GM23338 (cell line): ENCODE data around the gene CPTP. TPM values are rescaled to one million over a fixed set of nuclear protein-coding genes. Genes with fewer than 3 reads are reported as not detected.

ENCODE experiments used
- ATAC-seq: fragments of 200-7000 bp; cut with Tn5 transposase; 3 replicates; pipeline ENCODE4 v1.9.1; 2020
- DNase-seq: peaks from one replicate; pipeline ENCODE4 v3.0.0-alpha.2; 2015; ENCODE audit warnings: low spot score
- H2AFZ ChIP-seq: fragments of 200-600 bp; sonication (generic); 2 replicates; pipeline ENCODE4 v1.8.0; 2016; ENCODE audit warnings: antibody characterized with exemption, mild to moderate bottlenecking, moderate library complexity
- H3F3A ChIP-seq: fragments of 200-600 bp; sonication (generic); replicated peaks from 2 replicates; pipeline ENCODE4 v1.8.0; 2017; ENCODE audit warnings: antibody characterized with exemption, mixed run types, low read depth
- H3K27ac ChIP-seq: fragments of 200-600 bp; sonication (generic); 2 replicates; pipeline ENCODE4 v1.6.1; 2016; ENCODE audit warnings: low read depth
- H3K27me3 ChIP-seq: fragments of 200-600 bp; sonication (generic); 2 replicates; pipeline ENCODE4 v1.8.0; 2016; ENCODE audit warnings: mild to moderate bottlenecking, mixed run types, moderate library complexity; ENCODE audit not compliant: insufficient read depth
- H3K36me3 ChIP-seq: fragments of 200-600 bp; sonication (generic); 2 replicates; pipeline ENCODE4 v1.8.0; 2016; ENCODE audit warnings: mild to moderate bottlenecking; ENCODE audit not compliant: insufficient read depth
- H3K4me1 ChIP-seq: fragments of 200-600 bp; sonication (generic); 2 replicates; pipeline ENCODE4 v1.8.0; 2016; ENCODE audit warnings: mild to moderate bottlenecking, moderate library complexity; ENCODE audit not compliant: insufficient read depth
- H3K4me2 ChIP-seq: fragments of 200-600 bp; sonication (generic); 2 replicates; pipeline ENCODE4 v1.7.1; 2017; ENCODE audit warnings: mixed run types
- H3K4me3 ChIP-seq: fragments of 200-600 bp; sonication (generic); 2 replicates; pipeline ENCODE4 v1.6.1; 2016; ENCODE audit warnings: mixed run types
- H3K79me2 ChIP-seq: fragments of 200-600 bp; sonication (generic); replicated peaks from 2 replicates; pipeline ENCODE4 v1.8.0; 2017; ENCODE audit warnings: mild to moderate bottlenecking; ENCODE audit not compliant: insufficient read depth
- H3K9me2 ChIP-seq: fragments of 200-600 bp; sonication (generic); 2 replicates; pipeline ENCODE4 v1.8.0; 2017; ENCODE audit not compliant: insufficient read depth
- H4K20me1 ChIP-seq: fragments of 200-600 bp; sonication (generic); replicated peaks from 2 replicates; pipeline ENCODE4 v1.8.0; 2017; ENCODE audit warnings: mild to moderate bottlenecking; ENCODE audit not compliant: insufficient read depth
- H3K27ac Mint-ChIP-seq: 2 replicates; pipeline ENCODE4 v1.8.0; 2020; ENCODE audit warnings: inconsistent platforms, mild to moderate bottlenecking, moderate library complexity, mixed read lengths
- H3K27me3 Mint-ChIP-seq: 3 replicates; pipeline ENCODE4 v1.8.0; 2022; ENCODE audit warnings: low read depth, mild to moderate bottlenecking, moderate library complexity, mixed read lengths, inconsistent platforms; ENCODE audit not compliant: insufficient read depth, poor library complexity
- H3K36me3 Mint-ChIP-seq: 3 replicates; pipeline ENCODE4 v1.8.0; 2021; ENCODE audit warnings: low read depth, mild to moderate bottlenecking, inconsistent platforms, moderate library complexity, mixed read lengths
- H3K4me1 Mint-ChIP-seq: 3 replicates; pipeline ENCODE4 v1.8.0; 2020; ENCODE audit warnings: mild to moderate bottlenecking, inconsistent platforms, mixed read lengths
- H3K4me3 Mint-ChIP-seq: 3 replicates; pipeline ENCODE4 v1.8.0; 2021; ENCODE audit warnings: moderate library complexity, mild to moderate bottlenecking, inconsistent platforms, mixed read lengths
- H3K9me3 Mint-ChIP-seq: 3 replicates; pipeline ENCODE4 v1.8.0; 2020; ENCODE audit warnings: moderate library complexity, mild to moderate bottlenecking, inconsistent platforms, mixed read lengths
- CREB1 ChIP-seq: fragments of 250-450 bp; sonication (Bioruptor Pico); IDR thresholded peaks from 2 replicates; pipeline ENCODE4 v1.5.0; 2020; ENCODE audit warnings: low read depth, mild to moderate bottlenecking, moderate library complexity
- EZH2 ChIP-seq: fragments of 200-600 bp; sonication (generic); IDR thresholded peaks from one replicate; pipeline ENCODE4 v1.8.0; 2017; ENCODE audit warnings: antibody characterized with exemption, mild to moderate bottlenecking, low read depth; ENCODE audit not compliant: unreplicated experiment
- EZH2phosphoT487 ChIP-seq: fragments of 200-600 bp; sonication (generic); IDR thresholded peaks from one replicate; pipeline ENCODE4 v1.8.1; 2018; ENCODE audit warnings: antibody characterized with exemption; ENCODE audit not compliant: unreplicated experiment
- JUNB ChIP-seq: IDR thresholded peaks from one replicate; pipeline ENCODE4 v1.6.1; 2016; ENCODE audit warnings: antibody characterized with exemption; ENCODE audit not compliant: unreplicated experiment
- NANOG ChIP-seq: IDR thresholded peaks from 2 replicates; pipeline ENCODE4 v1.6.1; 2016; ENCODE audit warnings: antibody characterized with exemption, borderline replicate concordance
- REST ChIP-seq: IDR thresholded peaks from one replicate; pipeline ENCODE4 v1.6.1; 2018; ENCODE audit warnings: antibody characterized with exemption; ENCODE audit not compliant: unreplicated experiment
- STAT1 ChIP-seq: IDR thresholded peaks from one replicate; pipeline ENCODE4 v1.6.1; 2016; ENCODE audit warnings: antibody characterized with exemption; ENCODE audit not compliant: unreplicated experiment
- ZNF114 ChIP-seq: fragments of 250-450 bp; sonication (Bioruptor Pico); IDR thresholded peaks from 2 replicates; pipeline ENCODE4 v1.5.0; 2020; ENCODE audit warnings: mild to moderate bottlenecking, moderate library complexity
- ZNF331 ChIP-seq: fragments of 250-450 bp; sonication (Bioruptor Pico); IDR thresholded peaks from 2 replicates; pipeline ENCODE4 v1.5.0; 2020; ENCODE audit warnings: low read depth, mild to moderate bottlenecking, moderate library complexity
- polyA plus RNA-seq: library from polyadenylated mRNA; unstranded; fragments of >200 nt; fragmentation: Nextera tagmentation; extraction: Ambion mirVana; gene quantifications from 2 replicates; pipeline ENCODE4 v1.2.1, GENCODE V29; 2016
- total RNA-seq: library from RNA; depleted of rRNA; stranded (reverse); fragments of >200 nt; shearing (Covaris generic); gene quantifications from 2 replicates; pipeline ENCODE4 v1.2.3, GENCODE V29; 2014
- TF ChIP-seq, protein P1 (sequence below), 2 experiments: fragments of 200-600 bp in 1 of 2; sonication (generic) in 1 of 2; conservative IDR thresholded peaks; 2 replicates each; pipeline versions ENCODE4 v1.5.1 to v1.6.1; 2016 to 2017; ENCODE audit warnings: antibody characterized with exemption in 2 of 2, low read depth in 2 of 2, mild to moderate bottlenecking in 2 of 2, moderate library complexity in 1 of 2
- TF ChIP-seq, protein P2 (sequence below): IDR thresholded peaks from 2 replicates; pipeline ENCODE4 v1.6.1; 2016; ENCODE audit warnings: antibody characterized with exemption

The CPTP gene
- total and polyA plus RNA-seq, 2 experiments from 2014 or later, result 8.1 to 13.5 TPM

DNA sequence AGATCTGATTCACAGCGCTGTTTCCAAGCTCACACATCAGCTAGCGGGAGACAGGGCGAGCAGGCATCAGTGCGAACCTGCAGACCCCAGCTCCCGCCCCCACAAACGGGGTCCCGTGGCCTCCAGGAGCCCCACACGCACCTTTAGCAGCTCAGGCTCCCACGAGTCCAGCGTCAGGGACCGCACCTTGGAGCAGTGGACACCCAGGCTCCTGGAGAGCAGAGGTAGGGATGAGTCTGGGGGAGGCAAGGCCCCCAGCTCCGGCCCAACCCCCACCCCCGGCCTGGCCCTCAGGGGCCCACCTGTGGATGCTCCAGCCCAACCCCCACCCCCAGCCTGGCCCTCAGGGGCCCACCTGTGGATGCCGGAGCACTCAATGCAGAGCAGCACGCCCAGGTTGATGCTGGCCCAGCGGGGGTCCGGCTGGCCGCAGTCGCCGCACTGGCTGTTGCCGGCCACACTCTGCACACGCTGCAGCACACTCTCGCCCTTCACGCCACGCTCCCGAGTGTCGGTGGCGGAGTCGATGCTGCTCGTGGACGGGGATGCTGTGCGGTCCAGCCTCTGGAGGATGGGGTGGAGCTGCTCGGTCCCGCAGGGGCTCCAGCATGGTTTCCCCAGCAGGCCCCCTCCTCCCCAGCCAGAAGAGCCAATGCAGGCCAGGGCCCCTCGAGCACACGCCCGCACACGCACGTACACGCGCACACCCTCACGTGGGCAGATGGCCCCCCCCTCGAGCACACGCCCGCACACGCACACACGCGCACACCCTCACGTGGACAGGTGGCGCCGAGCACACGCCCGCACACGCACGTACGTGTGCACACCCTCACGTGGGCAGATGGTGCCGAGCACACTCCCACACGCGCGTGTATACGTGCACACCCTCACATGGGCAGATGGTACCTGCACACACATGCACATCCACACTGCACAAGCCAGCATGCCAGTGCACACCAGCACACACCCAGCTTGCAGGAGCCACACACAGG is 28.2 kb upstream of the CPTP start (continued):
- TF ChIP-seq, protein P1, sequence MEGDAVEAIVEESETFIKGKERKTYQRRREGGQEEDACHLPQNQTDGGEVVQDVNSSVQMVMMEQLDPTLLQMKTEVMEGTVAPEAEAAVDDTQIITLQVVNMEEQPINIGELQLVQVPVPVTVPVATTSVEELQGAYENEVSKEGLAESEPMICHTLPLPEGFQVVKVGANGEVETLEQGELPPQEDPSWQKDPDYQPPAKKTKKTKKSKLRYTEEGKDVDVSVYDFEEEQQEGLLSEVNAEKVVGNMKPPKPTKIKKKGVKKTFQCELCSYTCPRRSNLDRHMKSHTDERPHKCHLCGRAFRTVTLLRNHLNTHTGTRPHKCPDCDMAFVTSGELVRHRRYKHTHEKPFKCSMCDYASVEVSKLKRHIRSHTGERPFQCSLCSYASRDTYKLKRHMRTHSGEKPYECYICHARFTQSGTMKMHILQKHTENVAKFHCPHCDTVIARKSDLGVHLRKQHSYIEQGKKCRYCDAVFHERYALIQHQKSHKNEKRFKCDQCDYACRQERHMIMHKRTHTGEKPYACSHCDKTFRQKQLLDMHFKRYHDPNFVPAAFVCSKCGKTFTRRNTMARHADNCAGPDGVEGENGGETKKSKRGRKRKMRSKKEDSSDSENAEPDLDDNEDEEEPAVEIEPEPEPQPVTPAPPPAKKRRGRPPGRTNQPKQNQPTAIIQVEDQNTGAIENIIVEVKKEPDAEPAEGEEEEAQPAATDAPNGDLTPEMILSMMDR (conservative IDR thresholded peaks at IDR 0.05; ENCODE audit: low read depth in 2 of 2), result no peak
- no peak for TF ChIP-seq ZNF331
- no peak for TF ChIP-seq JUNB
- TF ChIP-seq ZNF114 (CRISPR knock-in tag), result no peak
- TF ChIP-seq, protein P2, sequence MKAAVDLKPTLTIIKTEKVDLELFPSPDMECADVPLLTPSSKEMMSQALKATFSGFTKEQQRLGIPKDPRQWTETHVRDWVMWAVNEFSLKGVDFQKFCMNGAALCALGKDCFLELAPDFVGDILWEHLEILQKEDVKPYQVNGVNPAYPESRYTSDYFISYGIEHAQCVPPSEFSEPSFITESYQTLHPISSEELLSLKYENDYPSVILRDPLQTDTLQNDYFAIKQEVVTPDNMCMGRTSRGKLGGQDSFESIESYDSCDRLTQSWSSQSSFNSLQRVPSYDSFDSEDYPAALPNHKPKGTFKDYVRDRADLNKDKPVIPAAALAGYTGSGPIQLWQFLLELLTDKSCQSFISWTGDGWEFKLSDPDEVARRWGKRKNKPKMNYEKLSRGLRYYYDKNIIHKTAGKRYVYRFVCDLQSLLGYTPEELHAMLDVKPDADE, result no peak
- TF ChIP-seq STAT1, result no peak
- no peak for TF ChIP-seq CREB1
- no peak for TF ChIP-seq EZH2
- TF ChIP-seq REST, result no peak
- TF ChIP-seq EZH2phosphoT487, result no peak

GRCh38 chr1:1297802-1298424 is 26.7 kb upstream of the CPTP start:
- H3K27ac Mint-ChIP-seq, result no peak overlapping the region
- Histone ChIP-seq H2AFZ (no peak overlapping the region), H3K36me3 (no peaks in the 10 kb centered on the region), H3K27ac (no peak overlapping the region), H3K4me3 (no peak overlapping the region), H3K27me3 (no peaks in the 10 kb centered on the region), H3K79me2 (no peaks in the 10 kb centered on the region), H3K4me1 (no peaks in the 10 kb centered on the region), H3K9me2 (no peaks in the 10 kb centered on the region), H3K4me2 (no peak overlapping the region), H4K20me1 (no peaks in the 10 kb centered on the region), H3F3A (0 out of 2 replicates have a peak, but pooled peaks cover 8% of the 10 kb centered on the region)
- no peak overlapping the region for H3K4me3 Mint-ChIP-seq
- DNase-seq (no peak), ATAC-seq (no peak)
- no peaks in the 10 kb centered on the region for H3K4me1 Mint-ChIP-seq
- H3K9me3 Mint-ChIP-seq, result no peaks in the 10 kb centered on the region
- H3K27me3 Mint-ChIP-seq, result no peaks in the 10 kb centered on the region
- no peaks in the 10 kb centered on the region for H3K36me3 Mint-ChIP-seq
- TF ChIP-seq NANOG (no peak), EZH2phosphoT487 (no peak)
- TF ChIP-seq, protein P1 (conservative IDR thresholded peaks at IDR 0.05; ENCODE audit: low read depth in 2 of 2), result no peak
